Activated T-helper 9 cell treated with anti-CD3 and anti-CD28 coated beads, Interleukin-2, amount 50 U/mL, for 16 hours (primary cell): Measurements from ENCODE around the gene EXT2.

Experiments used
- DNase-seq: peaks from one replicate; pipeline ENCODE4 v3.0.0-alpha.2; 2020; ENCODE audit warnings: low read depth

The EXT2 gene

DNA sequence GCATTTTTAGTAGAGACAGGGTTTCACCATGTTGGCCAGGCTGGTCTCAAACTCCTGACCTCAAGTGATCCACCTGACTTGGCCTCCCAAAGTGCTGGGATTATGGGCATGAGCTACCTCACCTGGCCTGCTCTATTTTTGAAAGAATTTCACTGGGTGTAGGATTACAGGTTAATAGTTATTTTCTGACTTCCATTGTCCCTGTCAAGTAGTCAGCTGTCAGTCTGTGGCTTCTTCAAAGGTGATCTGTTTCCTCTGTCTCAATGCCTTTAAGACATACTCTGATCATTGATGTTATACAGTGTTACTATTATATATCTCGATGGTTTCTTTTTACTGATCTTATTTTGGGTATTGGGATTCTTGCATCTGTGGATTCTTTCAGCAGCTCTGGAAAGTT lies 10.1 kb upstream of the EXT2 start:
- DNase-seq: no peak

DNA sequence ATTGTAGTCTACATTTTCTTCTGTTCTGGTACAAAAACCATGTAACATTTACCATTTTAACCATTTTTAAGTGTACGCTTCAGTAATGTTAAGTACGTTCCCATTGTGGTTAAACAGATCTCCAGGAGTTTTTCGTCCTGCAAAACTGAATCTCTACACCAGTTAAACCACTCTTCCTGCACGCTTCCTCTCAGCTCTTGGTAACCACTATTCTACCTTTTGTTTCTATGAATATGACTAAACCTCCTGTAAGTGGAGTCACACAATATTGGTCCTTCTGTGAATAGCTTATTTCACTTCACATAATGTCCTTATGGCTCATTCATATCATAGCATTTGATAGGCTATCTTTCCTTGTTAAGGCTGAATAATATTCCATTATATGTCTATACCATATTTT lies 7.1 kb upstream of the EXT2 start:
- DNase-seq: no peak

- DNase-seq: no peak
These were observed 6.6 kb upstream of the EXT2 start for GRCh38 chr11:44088871-44089270.

DNA sequence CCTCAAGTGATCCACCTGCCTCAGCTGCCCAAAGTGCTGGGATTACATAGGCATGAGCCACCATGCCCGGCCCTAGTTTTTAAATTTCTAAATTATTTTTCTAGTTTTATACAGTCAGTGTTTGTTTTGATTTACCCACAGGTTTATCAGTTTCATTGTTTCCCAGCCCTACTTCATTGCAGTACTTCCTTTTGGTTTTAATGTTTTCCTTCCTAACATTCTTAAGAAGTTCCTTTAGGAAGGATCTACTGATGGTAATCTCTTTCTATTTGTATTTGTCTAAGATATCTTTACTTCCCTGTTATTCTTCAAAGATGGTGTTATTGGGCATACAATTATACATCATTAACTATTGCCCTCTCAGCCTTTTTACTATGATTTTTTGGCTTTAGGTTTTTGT lies 4.9 kb upstream of the EXT2 start:
- DNase-seq: no peak

GRCh38 chr11:44094260-44094868 lies 1.1 kb upstream of the EXT2 start:
- peak; percentile 56 for DNase-seq

DNA sequence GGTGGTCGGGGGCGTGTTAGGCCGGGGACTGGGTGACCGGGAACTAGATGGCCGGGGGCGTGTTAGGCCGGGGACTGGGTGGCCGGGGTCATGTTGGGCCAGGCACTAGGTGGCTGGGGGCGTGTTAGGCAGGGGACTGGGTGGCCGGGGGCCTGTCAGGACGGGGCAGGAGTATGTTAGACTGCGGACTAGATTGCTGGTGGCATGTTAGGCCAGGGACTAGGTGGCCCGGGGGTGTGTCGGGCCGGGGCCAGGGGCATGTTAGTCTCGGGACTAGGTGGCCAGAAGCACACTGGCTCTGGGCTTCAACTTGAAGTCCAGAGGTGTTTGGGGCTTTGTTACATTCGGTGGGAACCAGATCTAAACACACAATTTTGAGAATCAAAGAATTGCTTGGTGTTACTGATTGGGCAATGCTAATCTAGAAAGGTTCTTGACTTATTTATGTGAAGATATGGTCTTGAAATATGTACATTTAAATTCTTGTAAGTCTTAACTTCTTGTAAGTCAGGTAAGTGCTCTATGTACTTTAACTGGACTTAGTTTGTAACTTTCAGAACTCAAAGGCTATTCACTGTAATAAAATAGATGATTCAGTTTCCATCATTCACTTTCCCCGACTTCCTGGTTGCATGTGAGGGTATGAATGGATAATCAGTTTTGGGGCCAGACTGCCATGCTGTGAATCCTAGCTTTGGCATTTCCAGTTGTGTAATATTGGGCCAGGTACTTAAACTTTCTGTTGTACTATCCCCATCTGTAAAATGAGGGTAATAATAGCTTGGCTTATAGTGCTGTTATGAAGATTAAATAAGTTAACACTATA lies 1.1 kb downstream of the EXT2 start:
- DNase-seq: no peak

DNA sequence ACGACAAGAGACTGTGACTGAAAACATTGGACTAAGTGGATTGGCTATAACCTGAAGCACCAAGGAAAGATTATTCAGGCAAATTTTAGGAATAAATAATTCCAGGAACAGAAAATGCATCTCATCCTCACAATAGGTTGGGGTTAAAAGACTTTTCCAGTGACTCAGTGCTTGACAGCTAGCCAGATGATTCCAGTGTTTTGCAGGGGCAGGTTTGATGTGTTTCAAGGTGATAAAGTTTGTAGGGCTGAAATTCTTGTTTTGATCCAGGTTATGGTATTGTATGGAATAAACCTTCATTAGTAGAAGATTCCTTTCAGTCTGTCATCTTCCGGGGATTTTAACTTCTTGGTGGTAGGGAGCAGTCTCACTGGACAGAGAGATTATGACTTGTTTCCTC lies 2.3 kb downstream of the EXT2 start:
- DNase-seq: no peak

DNA sequence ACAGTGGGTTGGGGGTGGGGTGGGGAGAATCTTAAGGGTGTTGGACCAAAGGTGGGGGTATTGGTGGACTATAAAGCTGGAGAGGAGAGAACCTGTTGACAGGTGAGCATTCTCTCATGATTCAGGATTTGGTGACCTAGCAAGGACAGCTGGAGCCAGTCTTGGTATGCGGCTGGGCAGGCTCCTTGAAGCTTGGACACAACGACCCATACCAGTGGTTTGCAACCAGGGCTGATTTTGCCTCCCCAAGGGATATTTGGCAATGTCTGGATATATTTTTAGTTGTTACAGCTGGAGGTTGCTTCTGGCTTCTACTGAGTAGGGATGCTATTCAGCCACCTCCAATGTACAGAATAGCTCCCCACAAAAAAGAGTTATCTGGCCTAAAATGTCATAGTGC lies 5.6 kb downstream of the EXT2 start:
- no peak for DNase-seq

DNA sequence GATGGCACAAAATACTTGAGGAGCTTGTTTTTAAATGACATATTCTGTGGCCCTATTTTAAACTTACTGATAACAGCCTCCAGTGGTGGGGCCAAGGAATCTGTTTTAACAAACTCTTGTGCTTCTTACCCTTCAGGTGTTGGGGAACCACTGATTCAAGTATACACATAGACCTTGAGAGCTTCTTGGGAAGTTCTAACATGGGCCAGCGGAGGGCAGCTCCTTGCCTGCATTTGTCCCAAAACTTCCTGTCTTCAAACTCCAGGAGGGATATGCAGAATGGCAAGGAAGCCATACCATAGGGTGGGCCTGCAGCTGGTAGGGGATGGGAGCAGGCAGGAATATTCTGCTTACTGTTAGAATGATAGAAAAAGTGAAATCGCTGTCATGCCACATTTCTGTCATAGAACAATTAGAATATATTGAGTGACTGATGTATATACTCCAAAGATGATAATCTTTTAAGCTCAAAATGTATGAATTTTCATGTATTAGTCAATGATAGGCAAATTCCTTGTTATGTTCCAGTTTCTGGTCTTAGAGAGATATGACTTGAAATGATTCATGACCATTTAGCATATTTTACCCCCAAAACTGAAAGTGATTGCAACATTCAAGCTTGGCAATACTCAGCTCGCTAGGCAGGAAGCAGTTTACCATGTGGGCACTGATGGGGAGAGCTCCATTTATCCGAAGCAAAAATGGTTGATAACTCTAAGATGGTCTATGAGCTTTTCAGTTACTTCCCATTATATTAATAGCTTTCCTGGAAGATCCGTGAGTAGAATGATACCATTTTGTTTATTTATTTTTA lies 9.2 kb downstream of the EXT2 start:
- DNase-seq: no peak

- DNase-seq: no peak
These were observed 12.8 kb downstream of the EXT2 start for GRCh38 chr11:44108260-44108659.

DNA sequence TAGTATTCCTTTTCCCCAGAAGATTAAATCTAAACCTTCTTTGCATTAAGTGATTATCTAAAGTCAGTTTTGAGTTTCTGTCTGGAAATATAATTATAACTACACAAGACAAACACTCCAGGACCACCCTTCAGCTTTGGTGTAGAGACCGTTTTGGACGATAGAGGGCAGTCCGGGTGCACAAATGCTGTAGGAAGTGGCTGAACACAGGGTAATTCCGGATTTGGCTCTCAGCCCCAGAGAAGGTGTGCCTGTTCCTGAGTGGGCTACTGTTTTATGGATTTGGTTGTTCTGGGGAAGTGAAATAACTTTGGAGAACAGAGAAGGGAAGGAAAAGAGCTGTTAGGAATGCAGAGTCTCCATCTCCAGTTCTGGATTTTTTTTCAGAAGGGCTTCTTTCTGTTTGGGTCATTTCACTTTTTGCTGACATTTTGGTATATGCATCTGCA lies 14.8 kb downstream of the EXT2 start:
- peak; percentile 6 for DNase-seq

- DNase-seq: no peak
These were observed 16.8 kb downstream of the EXT2 start for GRCh38 chr11:44112091-44112821.

DNA sequence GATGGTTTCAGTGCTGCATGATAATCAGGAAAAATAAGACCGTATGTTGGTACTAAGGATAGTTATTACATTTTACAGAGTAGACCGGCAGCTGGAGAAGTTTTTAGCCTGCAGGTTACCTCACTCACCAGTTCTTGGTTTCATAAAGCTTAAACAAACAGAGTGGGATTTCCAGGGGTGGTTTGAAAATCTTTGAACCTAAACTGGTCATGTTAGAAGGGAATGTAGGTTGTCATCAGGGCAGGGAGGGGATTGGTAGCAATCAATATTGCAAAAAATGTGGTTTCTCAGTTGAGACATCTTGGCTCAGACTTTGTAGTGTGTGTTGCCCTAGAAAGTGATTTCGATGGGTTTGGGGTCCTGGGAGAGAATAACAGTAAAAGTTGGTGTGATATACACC lies 17.5 kb downstream of the EXT2 start:
- DNase-seq: no peak

DNA sequence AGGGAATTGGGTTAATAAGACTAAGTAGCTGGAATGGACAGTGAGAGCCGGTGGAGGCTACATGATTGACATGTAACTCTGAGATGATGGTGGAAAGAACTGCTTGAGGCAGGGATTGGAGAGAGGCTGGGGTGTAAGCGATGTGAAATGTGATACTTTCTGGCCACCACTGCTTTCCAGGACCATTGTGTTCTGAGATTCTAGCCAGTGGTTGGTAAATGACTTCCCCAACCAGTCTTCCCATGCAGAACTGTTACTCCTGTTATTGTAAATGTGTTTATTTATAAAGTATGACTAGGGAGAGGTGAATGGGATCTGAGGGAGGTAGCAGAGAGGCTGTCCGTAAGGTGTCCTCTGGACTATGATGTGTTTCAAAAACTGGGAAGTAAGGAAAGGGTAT lies 18.1 kb downstream of the EXT2 start:
- no peak for DNase-seq

DNA sequence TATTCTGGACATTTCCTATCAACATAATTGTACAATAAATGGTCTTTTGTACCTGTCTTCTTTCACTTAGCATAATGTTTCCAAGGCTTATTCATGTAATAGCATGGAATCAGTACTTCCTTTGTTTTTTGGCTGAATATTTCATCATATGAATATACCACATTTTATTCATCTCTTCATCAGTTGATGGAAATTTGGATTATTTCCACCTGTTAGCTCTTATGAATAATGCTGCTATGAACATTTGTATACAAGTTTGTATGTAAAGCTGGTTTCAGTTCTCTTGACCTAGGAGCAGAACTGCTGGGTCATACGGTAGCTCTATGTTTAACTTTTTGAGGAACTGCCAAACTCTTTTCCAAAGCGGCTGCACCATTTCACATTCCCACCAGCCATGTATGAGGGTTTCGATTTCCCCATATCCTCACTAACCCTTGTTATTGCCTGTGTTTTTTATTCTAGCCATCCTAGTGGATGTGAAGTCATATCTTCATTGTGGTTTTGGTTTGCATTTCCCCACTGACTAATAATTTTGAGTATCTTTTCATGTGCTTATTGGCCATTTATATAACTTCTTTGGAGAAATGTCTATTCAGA lies 20.9 kb downstream of the EXT2 start:
- no peak for DNase-seq

DNA sequence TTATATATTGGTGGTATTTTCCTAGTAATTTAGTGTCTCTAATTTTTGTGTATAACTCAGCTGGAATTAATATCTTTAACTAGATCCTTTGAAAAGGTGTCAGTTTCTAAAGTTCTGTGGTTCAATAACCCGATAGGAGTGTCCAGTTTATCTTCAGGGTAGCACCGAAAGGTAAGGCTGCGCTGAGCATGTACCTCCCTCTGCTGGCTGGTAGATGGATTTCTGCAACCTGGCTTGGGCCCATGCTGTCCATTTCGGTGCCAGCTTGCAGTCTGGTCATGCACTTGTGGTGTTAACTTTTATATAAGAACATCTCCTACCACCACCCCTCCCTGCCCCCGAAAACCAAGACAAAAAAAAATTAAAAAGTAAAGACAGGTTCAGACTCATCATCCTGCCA lies 24.7 kb downstream of the EXT2 start:
- no peak for DNase-seq

DNA sequence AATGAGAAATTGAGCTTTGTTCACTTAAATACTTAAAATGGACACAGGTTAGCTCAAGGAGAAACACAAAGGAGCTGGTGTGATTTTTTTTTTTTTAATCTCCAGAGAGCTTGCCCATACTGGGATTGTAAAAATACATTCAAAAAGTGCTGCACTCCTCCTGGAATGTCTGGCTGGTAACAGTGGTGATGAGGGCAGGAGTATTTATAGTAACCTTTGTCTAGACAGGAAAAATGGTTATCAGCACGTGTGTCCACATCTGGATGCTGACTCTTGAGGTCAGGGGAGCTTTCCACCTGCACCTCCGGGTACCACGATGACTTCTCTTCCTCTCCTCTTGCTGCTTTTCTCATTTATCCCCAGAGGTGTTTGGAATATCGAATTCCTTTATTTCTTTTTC lies 30.1 kb downstream of the EXT2 start:
- no peak for DNase-seq

GRCh38 chr11:44126304-44126703 lies 30.8 kb downstream of the EXT2 start:
- no peak for DNase-seq

DNA sequence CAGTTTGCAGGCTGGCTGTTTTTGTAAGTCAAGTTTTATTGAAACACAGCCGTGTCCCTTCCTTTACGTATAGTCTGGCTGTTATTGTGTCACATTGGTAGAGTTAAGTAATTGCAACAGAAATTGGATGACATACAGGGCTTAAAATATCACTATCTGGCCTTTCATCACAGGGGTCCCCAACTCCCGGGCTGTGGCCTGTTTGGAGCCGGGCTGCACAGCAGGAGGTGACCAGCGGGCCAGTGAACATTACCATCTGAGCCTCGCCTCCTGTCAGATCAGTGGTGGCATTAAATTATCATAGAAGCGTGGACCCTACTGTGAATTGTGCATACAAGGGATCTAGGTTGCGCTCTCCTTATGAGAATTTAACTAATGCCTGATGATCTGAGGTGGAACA lies 31.7 kb downstream of the EXT2 start:
- no peak for DNase-seq

DNA sequence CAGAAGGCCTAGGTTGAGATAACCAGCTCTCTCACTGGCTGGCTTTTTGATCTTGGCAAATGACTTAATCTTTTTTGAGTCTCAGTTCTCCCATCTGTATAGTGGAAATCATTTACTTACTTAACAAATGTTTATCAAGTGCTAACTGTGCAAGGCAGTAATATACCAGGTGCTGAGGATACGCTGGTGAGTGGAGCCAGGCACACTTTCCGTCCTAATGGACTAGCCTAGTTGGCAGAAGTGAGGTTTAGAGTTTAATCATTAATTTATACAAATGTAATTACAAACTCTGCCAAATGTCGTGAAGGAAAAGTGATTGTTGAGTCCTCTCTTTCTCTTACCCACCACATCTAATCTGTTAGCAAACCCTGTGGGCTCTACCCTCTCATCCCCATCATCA lies 33.3 kb downstream of the EXT2 start:
- DNase-seq: no peak

DNA sequence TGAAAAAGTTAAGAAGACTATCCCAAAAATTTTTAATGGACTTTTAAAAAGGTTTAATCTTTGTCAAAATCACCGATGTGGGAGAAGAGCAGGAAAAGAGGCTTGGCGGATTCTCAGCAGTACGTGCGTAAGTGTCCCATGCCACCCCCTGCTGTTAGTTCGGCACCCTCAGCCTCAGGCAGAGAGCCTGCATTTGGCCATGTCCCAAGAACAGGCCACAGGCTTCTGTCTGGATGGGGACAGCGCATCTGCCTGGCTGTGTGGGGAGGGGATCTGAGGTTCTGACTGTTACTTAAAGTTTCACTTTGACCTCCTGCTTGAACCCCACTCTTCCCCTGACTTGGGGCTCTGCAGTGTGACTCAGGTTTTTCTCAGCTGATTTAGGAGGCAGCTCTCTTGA lies 35.3 kb downstream of the EXT2 start:
- no peak for DNase-seq
